Mesenchymal stem cell (in vitro differentiated cells and primary cell): Measurements from ENCODE around the gene ADARB2.

Experiments used
- DNase-seq: peaks from one replicate; pipeline ENCODE4 v3.0.0-alpha.2; 2013
- H2AFZ ChIP-seq: one replicate; pipeline ENCODE4 v1.6.1; 2013; ENCODE audit warnings: low read depth, mild to moderate bottlenecking, control low read depth, inconsistent platforms, low read length, moderate library complexity
- H2AK5ac ChIP-seq: 2 replicates; pipeline ENCODE4 v1.6.1; 2013; ENCODE audit warnings: low read length, moderate library complexity, mild to moderate bottlenecking, inconsistent platforms; ENCODE audit not compliant: severe bottlenecking
- H2BK120ac ChIP-seq: one replicate; pipeline ENCODE4 v1.6.1; 2013; ENCODE audit warnings: low read depth, mild to moderate bottlenecking, inconsistent platforms, low read length, moderate library complexity
- H2BK12ac ChIP-seq, 2 experiments: one replicate each; pipeline ENCODE4 v1.6.1; 2013; ENCODE audit warnings: inconsistent platforms in 2 of 2, low read length in 2 of 2, mild to moderate bottlenecking in 2 of 2, moderate library complexity in 2 of 2, control low read depth in 1 of 2
- H2BK15ac ChIP-seq: one replicate; pipeline ENCODE4 v1.6.1; 2013; ENCODE audit warnings: mild to moderate bottlenecking, low read depth, inconsistent platforms; ENCODE audit not compliant: poor library complexity, severe bottlenecking
- H2BK5ac ChIP-seq: 2 replicates; pipeline ENCODE4 v1.6.1; 2013; ENCODE audit warnings: low read depth, mild to moderate bottlenecking, low read length, control low read depth, inconsistent platforms; ENCODE audit not compliant: poor library complexity, severe bottlenecking
- H3K14ac ChIP-seq, 2 experiments: one replicate each; pipeline ENCODE4 v1.6.1; 2013; ENCODE audit warnings: inconsistent platforms in 2 of 2, low read length in 2 of 2, control low read depth in 1 of 2, mild to moderate bottlenecking in 1 of 2, moderate library complexity in 1 of 2
- H3K18ac ChIP-seq, 2 experiments: one replicate each; pipeline ENCODE4 v1.6.1; 2013; ENCODE audit warnings: inconsistent platforms in 2 of 2, low read length in 2 of 2, control low read depth in 1 of 2, low read depth in 1 of 2, mild to moderate bottlenecking in 1 of 2
- H3K23ac ChIP-seq, 2 experiments: one replicate each; pipeline ENCODE4 v1.6.1; 2013; ENCODE audit warnings: inconsistent platforms in 2 of 2, low read length in 2 of 2, mild to moderate bottlenecking in 2 of 2, moderate library complexity in 2 of 2, control low read depth in 1 of 2
- H3K27ac ChIP-seq: 2 replicates; pipeline ENCODE4 v1.5.1; 2013; ENCODE audit warnings: mild to moderate bottlenecking, moderate library complexity, low read length, control low read depth, inconsistent platforms; ENCODE audit not compliant: poor library complexity, severe bottlenecking
- H3K27me3 ChIP-seq, 2 experiments: 2 replicates each; pipeline versions ENCODE4 v1.6.1 to v1.7.0; 2013; ENCODE audit warnings: low read length in 2 of 2, mild to moderate bottlenecking in 2 of 2, moderate library complexity in 2 of 2, control low read depth in 1 of 2, inconsistent platforms in 1 of 2; ENCODE audit not compliant: control insufficient read depth in 1 of 2, insufficient read depth in 1 of 2
- H3K36me3 ChIP-seq, 2 experiments: 2 replicates each; pipeline versions ENCODE4 v1.6.1 to v1.7.0; 2013; ENCODE audit warnings: low read length in 2 of 2, control low read depth in 1 of 2, inconsistent platforms in 1 of 2, low read depth in 1 of 2, mild to moderate bottlenecking in 1 of 2; ENCODE audit not compliant: insufficient read depth in 2 of 2, control insufficient read depth in 1 of 2
- H3K4ac ChIP-seq, 2 experiments: one replicate each; pipeline ENCODE4 v1.6.1; 2013; ENCODE audit warnings: inconsistent platforms in 2 of 2, low read length in 2 of 2, mild to moderate bottlenecking in 2 of 2, moderate library complexity in 2 of 2, control low read depth in 1 of 2, low read depth in 1 of 2
- H3K4me1 ChIP-seq: 2 replicates; pipeline ENCODE4 v1.6.1; 2013; ENCODE audit warnings: low read depth, low read length, control low read depth; ENCODE audit not compliant: control insufficient read depth, insufficient read depth
- H3K4me2 ChIP-seq: 2 replicates; pipeline ENCODE4 v1.6.1; 2013; ENCODE audit warnings: low read length, mild to moderate bottlenecking, inconsistent platforms; ENCODE audit not compliant: poor library complexity, severe bottlenecking
- H3K4me3 ChIP-seq, 2 experiments: 2 replicates each; pipeline versions ENCODE4 v1.5.1 to v1.7.0; 2013; ENCODE audit warnings: low read length in 2 of 2, mild to moderate bottlenecking in 2 of 2, control low read depth in 1 of 2, low read depth in 1 of 2; ENCODE audit not compliant: insufficient read depth in 1 of 2
- H3K79me1 ChIP-seq: replicated peaks from 2 replicates; pipeline ENCODE4 v1.6.1; 2013; ENCODE audit warnings: mild to moderate bottlenecking, control low read depth, low read length, inconsistent platforms; ENCODE audit not compliant: poor library complexity, severe bottlenecking
- H3K9ac ChIP-seq: 2 replicates; pipeline ENCODE4 v1.7.0; 2013; ENCODE audit warnings: mild to moderate bottlenecking, low read length, moderate library complexity
- H3K9me3 ChIP-seq: 2 replicates; pipeline ENCODE4 v1.7.0; 2013; ENCODE audit warnings: mild to moderate bottlenecking, low read length; ENCODE audit not compliant: control insufficient read depth
- H4K8ac ChIP-seq: one replicate; pipeline ENCODE4 v1.6.1; 2013; ENCODE audit warnings: inconsistent platforms, mild to moderate bottlenecking, low read length, moderate library complexity
- H4K91ac ChIP-seq: one replicate; pipeline ENCODE4 v1.6.1; 2013; ENCODE audit warnings: mild to moderate bottlenecking, low read length, inconsistent platforms
- WGBS: methylation state at CpG from one replicate; pipeline ENCODE4 v1.1.7; 2013; ENCODE audit warnings: mixed read lengths; 5-methylcytosine and 5-hydroxymethylcytosine counted together

The ADARB2 gene

GRCh38 chr10:1475771-1476454, 261.4 kb downstream of the ADARB2 start:
- H3K9ac ChIP-seq: no peak overlapping the region
- no peak overlapping the region for H2BK5ac ChIP-seq
- H3K27me3 ChIP-seq: no peaks in the 10 kb centered on the region
- H2BK120ac ChIP-seq: no peak overlapping the region
- 37% methylated on average over 6 of the region's 6 CpGs for WGBS
- H3K4ac ChIP-seq: no peak overlapping the region
- H3K9me3 ChIP-seq: peaks cover 12% of the 10 kb centered on the region
- H3K14ac ChIP-seq: no peak overlapping the region
- H4K8ac ChIP-seq: no peak overlapping the region
- no peak overlapping the region for H2BK12ac ChIP-seq
- peaks cover 4% of the 10 kb centered on the region for H3K4me1 ChIP-seq
- H2AK5ac ChIP-seq: no peak overlapping the region
- no peak overlapping the region for H3K23ac ChIP-seq
- no peak overlapping the region for H3K27ac ChIP-seq
- H3K36me3 ChIP-seq: no peaks in the 10 kb centered on the region
- no peak overlapping the region for H2AFZ ChIP-seq
- no peak overlapping the region for H3K18ac ChIP-seq
- no peak overlapping the region for H4K91ac ChIP-seq
- DNase-seq: no peak
- no peak overlapping the region for H3K4me3 ChIP-seq
- no peak overlapping the region for H3K4me2 ChIP-seq
- no peaks in the 10 kb centered on the region for H3K79me1 ChIP-seq
- H2BK15ac ChIP-seq: no peak overlapping the region

DNA sequence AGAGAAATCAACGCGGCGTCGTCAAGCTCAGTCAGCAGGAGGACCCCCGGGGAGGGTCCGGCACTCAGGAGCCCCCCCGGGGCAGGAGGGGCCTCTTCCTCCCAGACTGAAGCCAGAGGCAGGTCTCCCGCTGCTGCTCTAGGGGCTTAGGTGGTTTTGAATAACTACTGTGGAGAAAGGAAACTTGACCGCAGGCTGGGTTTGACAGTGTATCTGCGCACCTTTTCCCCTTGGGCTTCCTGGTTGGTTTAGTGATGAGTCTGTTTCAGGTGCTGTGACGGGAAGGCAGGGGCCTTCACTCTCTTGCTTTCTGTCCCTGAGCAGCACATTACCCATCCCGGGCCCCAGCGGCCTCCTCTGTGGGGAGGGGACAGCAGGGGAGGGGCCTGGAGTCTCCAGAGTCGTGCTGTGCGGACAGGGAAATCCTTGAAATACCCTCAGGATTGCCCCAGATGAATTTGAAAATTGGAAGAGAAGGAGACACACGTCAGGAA, 262.2 kb downstream of the ADARB2 start:
- H3K79me1 ChIP-seq: no peaks in the 10 kb centered on the region
- H2AFZ ChIP-seq: no peak overlapping the region
- H3K9me3 ChIP-seq: peaks cover 12% of the 10 kb centered on the region
- H3K23ac ChIP-seq: no peak overlapping the region
- no peak overlapping the region for H4K8ac ChIP-seq
- no peak overlapping the region for H2AK5ac ChIP-seq
- no peak overlapping the region for H3K27ac ChIP-seq
- no peak overlapping the region for H3K4me2 ChIP-seq
- no peak overlapping the region for H3K9ac ChIP-seq
- no peaks in the 10 kb centered on the region for H3K36me3 ChIP-seq
- no peak overlapping the region for H3K4me3 ChIP-seq
- no peak overlapping the region for H2BK120ac ChIP-seq
- no peak overlapping the region for H2BK15ac ChIP-seq
- H3K14ac ChIP-seq: no peak overlapping the region
- WGBS: 65% methylated on average over 15 of the region's 16 CpGs
- no peak overlapping the region for H4K91ac ChIP-seq
- no peak overlapping the region for H3K4ac ChIP-seq
- no peaks in the 10 kb centered on the region for H3K27me3 ChIP-seq
- no peak overlapping the region for H2BK12ac ChIP-seq
- peaks cover 4% of the 10 kb centered on the region for H3K4me1 ChIP-seq
- no peak for DNase-seq
- H3K18ac ChIP-seq: no peak overlapping the region
- H2BK5ac ChIP-seq: no peak overlapping the region

- Histone ChIP-seq H3K4me1 (peaks cover 4% of the 10 kb centered on the region), H2BK5ac (no peak overlapping the region), H2BK120ac (no peak overlapping the region), H4K8ac (no peak overlapping the region), H3K4ac (no peak overlapping the region), H3K9me3 (peaks cover 12% of the 10 kb centered on the region), H3K27ac (no peak overlapping the region), H3K36me3 (no peaks in the 10 kb centered on the region), H2AFZ (no peak overlapping the region), H3K4me2 (no peak overlapping the region), H2BK15ac (no peak overlapping the region), H4K91ac (no peak overlapping the region), H3K4me3 (no peak overlapping the region), H3K23ac (no peak overlapping the region), H3K79me1 (no peaks in the 10 kb centered on the region), H3K18ac (no peak overlapping the region), H2AK5ac (no peak overlapping the region), H2BK12ac (no peak overlapping the region), H3K9ac (no peak overlapping the region), H3K27me3 (no peaks in the 10 kb centered on the region), H3K14ac (no peak overlapping the region)
- DNase-seq: no peak
- WGBS: 83% methylated on average over 36 of the region's 36 CpGs
Measured at GRCh38 chr10:1474376-1475097, 262.8 kb downstream of the ADARB2 start.

DNA sequence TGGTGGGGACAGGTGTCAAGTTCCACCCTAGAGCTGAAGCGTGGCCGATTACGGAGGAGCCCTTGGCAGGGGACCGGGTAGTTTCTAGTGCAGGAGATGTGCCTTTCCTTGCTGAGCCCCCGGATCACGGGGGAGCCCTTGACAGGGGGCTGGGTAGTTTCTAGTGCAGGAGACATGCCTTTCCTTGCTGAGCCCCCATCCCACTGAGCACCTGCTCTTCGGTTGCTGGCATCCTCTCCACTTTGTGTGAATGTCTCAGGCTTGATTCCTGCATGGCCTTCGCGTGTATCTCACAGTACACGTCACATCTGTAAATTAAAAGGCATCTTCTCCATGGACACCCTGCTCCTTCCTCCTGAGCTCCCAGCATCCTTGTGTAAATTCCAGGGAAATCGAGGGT, 263.5 kb downstream of the ADARB2 start:
- Histone ChIP-seq H3K4me3 (no peak overlapping the region), H3K4ac (no peak overlapping the region), H2BK15ac (no peak overlapping the region), H4K8ac (no peak overlapping the region), H2BK120ac (no peak overlapping the region), H3K27ac (no peak overlapping the region), H3K79me1 (no peaks in the 10 kb centered on the region), H2BK12ac (no peak overlapping the region), H3K27me3 (no peaks in the 10 kb centered on the region), H2AFZ (no peak overlapping the region), H3K4me2 (no peak overlapping the region), H3K36me3 (no peaks in the 10 kb centered on the region), H3K14ac (no peak overlapping the region), H2BK5ac (no peak overlapping the region), H3K23ac (no peak overlapping the region), H4K91ac (no peak overlapping the region), H3K9ac (no peak overlapping the region), H3K9me3 (peaks cover 12% of the 10 kb centered on the region), H2AK5ac (no peak overlapping the region), H3K18ac (no peak overlapping the region), H3K4me1 (peaks cover 4% of the 10 kb centered on the region)
- WGBS: 86% methylated on average over 11 of the region's 11 CpGs
- DNase-seq: no peak
